ENCODE measurements around the gene ASCC3.
"Not testable (repeated sequence)": the region's sequence is repeated elsewhere in the genome, so short reads cannot be mapped to it uniquely, and the experiment has no call there.

The ASCC3 gene

DNA sequence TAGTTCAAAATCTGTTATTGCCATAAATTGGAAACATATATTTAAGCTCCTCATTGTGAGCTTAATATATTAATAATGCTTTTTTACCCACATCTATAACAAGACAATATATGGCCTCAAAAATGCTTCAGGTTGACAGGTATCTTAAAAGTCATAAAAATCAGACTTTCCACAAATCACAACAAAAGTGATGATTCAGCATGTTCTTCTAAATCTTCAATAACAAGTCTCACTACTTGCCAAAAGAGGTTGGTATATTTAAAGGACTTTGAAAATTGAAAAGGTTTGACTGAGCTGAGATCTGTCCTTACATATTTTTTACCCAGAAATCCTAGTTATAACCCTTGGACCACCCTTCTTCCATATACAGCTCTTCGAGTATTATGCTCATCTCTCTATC, 41.7 kb downstream of the ASCC3 start:
- H3K9me2 ChIP-seq (replicated peaks; ENCODE audit: control insufficient read depth, low read length), result no peaks in the 10 kb centered on the region
- peaks cover 13% of the 10 kb centered on the region for H3K36me3 ChIP-seq (ENCODE audit: control insufficient read depth, low read length)
- no peak for TF ChIP-seq EZH2phosphoT487 (IDR thresholded peaks at IDR 0.05; ENCODE audit: borderline replicate concordance, low read length)
- no peak for TF ChIP-seq CTCF (IDR thresholded peaks at IDR 0.05; ENCODE audit: low read depth, low read length, poor library complexity, severe bottlenecking)
- peaks cover 23% of the 10 kb centered on the region for H3K79me2 ChIP-seq (ENCODE audit: control insufficient read depth, low read length)
- no peaks in the 10 kb centered on the region for H3K9me3 ChIP-seq (ENCODE audit: control insufficient read depth, insufficient read depth, low read length)
- H3K4me3 ChIP-seq (ENCODE audit: low read length), result no peak overlapping the region
- H3K4me1 ChIP-seq (ENCODE audit: control insufficient read depth, low read length), result no peaks in the 10 kb centered on the region
- H3K4me2 ChIP-seq (ENCODE audit: low read length), result no peak overlapping the region
- H4K20me1 ChIP-seq (ENCODE audit: control insufficient read depth, insufficient read depth, low read depth, low read length), result no peaks in the 10 kb centered on the region
- H3K27ac ChIP-seq (ENCODE audit: low read depth, low read length), result no peak overlapping the region
- H3F3A ChIP-seq (ENCODE audit: control insufficient read depth, insufficient read depth), result no peaks in the 10 kb centered on the region; the same call in 1 of the 2 replicates
- no peaks in the 10 kb centered on the region for H3K27me3 ChIP-seq (ENCODE audit: control insufficient read depth, low read length)

- Histone ChIP-seq H4K20me1 (ENCODE audit: control insufficient read depth, insufficient read depth, low read depth, low read length) (no peaks in the 10 kb centered on the region), H3K4me2 (ENCODE audit: low read length) (no peak overlapping the region), H3K4me1 (ENCODE audit: control insufficient read depth, low read length) (no peaks in the 10 kb centered on the region), H3K27ac (ENCODE audit: low read depth, low read length) (no peak overlapping the region), H3K9me2 (replicated peaks; ENCODE audit: control insufficient read depth, low read length) (no peaks in the 10 kb centered on the region), H3K27me3 (ENCODE audit: control insufficient read depth, low read length) (no peaks in the 10 kb centered on the region), H3K36me3 (ENCODE audit: control insufficient read depth, low read length) (peaks cover 13% of the 10 kb centered on the region), H3F3A (ENCODE audit: control insufficient read depth, insufficient read depth) (no peaks in the 10 kb centered on the region; the same call in 1 of the 2 replicates), H3K4me3 (ENCODE audit: low read length) (no peak overlapping the region), H3K79me2 (ENCODE audit: control insufficient read depth, low read length) (peaks cover 17% of the 10 kb centered on the region), H3K9me3 (ENCODE audit: control insufficient read depth, insufficient read depth, low read length) (no peaks in the 10 kb centered on the region)
- no peak for TF ChIP-seq CTCF (IDR thresholded peaks at IDR 0.05; ENCODE audit: low read depth, low read length, poor library complexity, severe bottlenecking)
- no peak for TF ChIP-seq EZH2phosphoT487 (IDR thresholded peaks at IDR 0.05; ENCODE audit: borderline replicate concordance, low read length)
Observed at GRCh38 chr6:100838011-100838410, 43.1 kb downstream of the ASCC3 start.

DNA sequence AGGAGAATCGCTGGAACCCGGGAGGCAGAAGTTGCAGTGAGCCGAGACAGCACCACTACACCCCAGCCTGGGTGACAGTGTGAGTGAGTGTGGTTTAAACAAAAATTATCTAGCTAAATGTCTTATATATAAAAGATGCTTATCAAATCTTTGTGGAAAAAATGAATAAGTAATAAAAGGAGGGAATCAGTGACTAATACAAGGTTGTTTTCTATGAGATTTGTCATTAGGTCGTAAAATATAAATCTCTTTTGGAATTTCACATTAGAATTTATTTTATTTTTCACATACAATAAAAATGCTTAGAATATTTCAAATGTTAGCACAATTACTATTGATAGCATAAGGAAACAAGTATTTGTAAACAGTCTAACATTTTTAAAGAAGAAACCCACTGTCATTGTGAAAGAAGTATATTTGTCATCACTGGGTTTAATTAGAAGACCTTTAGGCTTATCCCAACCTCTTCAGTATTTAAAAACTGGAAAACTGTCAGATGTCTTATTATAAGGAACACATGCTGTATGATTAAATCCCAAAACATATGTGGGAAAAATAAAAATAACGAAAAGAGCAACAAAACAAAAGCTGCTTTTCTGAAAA, 47.1 kb downstream of the ASCC3 start:
- no peaks in the 10 kb centered on the region for H3K9me2 ChIP-seq (replicated peaks; ENCODE audit: control insufficient read depth, low read length)
- no peak overlapping the region for H3K4me2 ChIP-seq (ENCODE audit: low read length)
- no peaks in the 10 kb centered on the region for H4K20me1 ChIP-seq (ENCODE audit: control insufficient read depth, insufficient read depth, low read depth, low read length)
- H3K9me3 ChIP-seq (ENCODE audit: control insufficient read depth, insufficient read depth, low read length), result no peaks in the 10 kb centered on the region
- no peaks in the 10 kb centered on the region for H3K4me1 ChIP-seq (ENCODE audit: control insufficient read depth, low read length)
- H3K27ac ChIP-seq (ENCODE audit: low read depth, low read length), result no peak overlapping the region
- no peaks in the 10 kb centered on the region; the same call in 1 of the 2 replicates for H3F3A ChIP-seq (ENCODE audit: control insufficient read depth, insufficient read depth)
- no peaks in the 10 kb centered on the region for H3K27me3 ChIP-seq (ENCODE audit: control insufficient read depth, low read length)
- no peak overlapping the region for H3K4me3 ChIP-seq (ENCODE audit: low read length)
- TF ChIP-seq CTCF (IDR thresholded peaks at IDR 0.05; ENCODE audit: low read depth, low read length, poor library complexity, severe bottlenecking) (no peak), EZH2phosphoT487 (IDR thresholded peaks at IDR 0.05; ENCODE audit: borderline replicate concordance, low read length) (no peak)
- peaks cover 10% of the 10 kb centered on the region for H3K79me2 ChIP-seq (ENCODE audit: control insufficient read depth, low read length)
- H3K36me3 ChIP-seq (ENCODE audit: control insufficient read depth, low read length), result peaks cover 11% of the 10 kb centered on the region; the same call in 1 of the 2 replicates

DNA sequence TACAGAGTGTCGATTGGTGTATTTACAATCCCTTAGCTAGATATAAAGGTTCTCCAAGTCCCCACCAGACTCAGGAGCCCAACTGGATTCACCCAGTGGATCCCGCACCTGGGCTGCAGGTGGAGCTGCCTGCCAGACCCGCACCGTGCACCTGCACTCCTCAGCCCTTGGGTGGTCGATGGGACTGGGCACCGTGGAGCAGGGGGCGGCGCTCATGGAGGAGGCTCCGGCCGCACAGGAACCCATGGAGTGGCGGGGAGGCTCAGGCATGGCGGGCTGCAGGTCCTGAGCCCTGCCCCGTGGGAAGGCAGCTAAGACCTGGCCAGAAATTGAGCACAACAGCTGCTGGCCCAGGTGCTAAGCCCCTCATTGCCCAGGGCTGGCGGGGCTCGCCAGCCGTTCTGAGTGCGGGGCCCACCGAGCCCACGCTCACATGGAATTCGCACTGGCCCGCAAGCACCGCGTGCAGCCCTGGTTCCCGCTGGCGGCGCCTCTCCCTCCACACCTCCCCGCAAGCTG, 52.0 kb downstream of the ASCC3 start:
- not testable (repeated sequence) for H3F3A ChIP-seq (ENCODE audit: control insufficient read depth, insufficient read depth); H3K36me3 ChIP-seq (ENCODE audit: control insufficient read depth, low read length); H3K4me2 ChIP-seq (ENCODE audit: low read length); H3K9me2 ChIP-seq (replicated peaks; ENCODE audit: control insufficient read depth, low read length); H4K20me1 ChIP-seq (ENCODE audit: control insufficient read depth, insufficient read depth, low read depth, low read length); H3K27me3 ChIP-seq (ENCODE audit: control insufficient read depth, low read length); H3K4me3 ChIP-seq (ENCODE audit: low read length); H3K79me2 ChIP-seq (ENCODE audit: control insufficient read depth, low read length); H3K9me3 ChIP-seq (ENCODE audit: control insufficient read depth, insufficient read depth, low read length); H3K27ac ChIP-seq (ENCODE audit: low read depth, low read length); H3K4me1 ChIP-seq (ENCODE audit: control insufficient read depth, low read length)

All from DOHH2 (cell line).